GM12873 (cell line): Measurements from ENCODE around the gene SLC13A3.

Experiments used
- TF ChIP-seq, protein P1 (sequence below): IDR thresholded peaks from 2 replicates; pipeline ENCODE4 v1.5.1; 2012; ENCODE audit warnings: low read depth, mild to moderate bottlenecking, moderate library complexity, low read length, control low read depth; ENCODE audit not compliant: insufficient read depth; ENCODE audit errors: missing control alignments

SLC13A3 gene

DNA sequence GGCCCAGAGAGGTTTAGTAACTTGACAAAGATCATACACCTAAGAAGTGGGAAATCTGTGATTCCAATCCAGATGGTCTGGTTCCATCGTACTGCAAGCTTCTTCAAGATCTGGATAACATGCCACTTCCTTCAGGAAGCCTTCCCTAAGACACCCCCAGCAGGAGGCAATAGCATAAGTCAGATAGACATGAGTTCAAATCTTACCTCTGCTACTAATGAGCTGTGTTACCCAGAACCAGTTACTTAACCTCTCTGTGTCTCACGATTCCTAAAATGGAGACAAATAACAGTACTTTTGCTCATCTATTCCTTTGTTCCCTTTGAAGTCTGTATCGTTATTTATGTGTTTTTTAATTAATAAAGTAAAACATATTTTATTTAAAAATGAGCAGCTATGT, 78.5 kb downstream of the SLC13A3 start:
- TF ChIP-seq, protein P1, sequence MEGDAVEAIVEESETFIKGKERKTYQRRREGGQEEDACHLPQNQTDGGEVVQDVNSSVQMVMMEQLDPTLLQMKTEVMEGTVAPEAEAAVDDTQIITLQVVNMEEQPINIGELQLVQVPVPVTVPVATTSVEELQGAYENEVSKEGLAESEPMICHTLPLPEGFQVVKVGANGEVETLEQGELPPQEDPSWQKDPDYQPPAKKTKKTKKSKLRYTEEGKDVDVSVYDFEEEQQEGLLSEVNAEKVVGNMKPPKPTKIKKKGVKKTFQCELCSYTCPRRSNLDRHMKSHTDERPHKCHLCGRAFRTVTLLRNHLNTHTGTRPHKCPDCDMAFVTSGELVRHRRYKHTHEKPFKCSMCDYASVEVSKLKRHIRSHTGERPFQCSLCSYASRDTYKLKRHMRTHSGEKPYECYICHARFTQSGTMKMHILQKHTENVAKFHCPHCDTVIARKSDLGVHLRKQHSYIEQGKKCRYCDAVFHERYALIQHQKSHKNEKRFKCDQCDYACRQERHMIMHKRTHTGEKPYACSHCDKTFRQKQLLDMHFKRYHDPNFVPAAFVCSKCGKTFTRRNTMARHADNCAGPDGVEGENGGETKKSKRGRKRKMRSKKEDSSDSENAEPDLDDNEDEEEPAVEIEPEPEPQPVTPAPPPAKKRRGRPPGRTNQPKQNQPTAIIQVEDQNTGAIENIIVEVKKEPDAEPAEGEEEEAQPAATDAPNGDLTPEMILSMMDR = no peak

GRCh38 chr20:46572153-46572552, 79.1 kb downstream of the SLC13A3 start:
- TF ChIP-seq, protein P1 = no peak

DNA sequence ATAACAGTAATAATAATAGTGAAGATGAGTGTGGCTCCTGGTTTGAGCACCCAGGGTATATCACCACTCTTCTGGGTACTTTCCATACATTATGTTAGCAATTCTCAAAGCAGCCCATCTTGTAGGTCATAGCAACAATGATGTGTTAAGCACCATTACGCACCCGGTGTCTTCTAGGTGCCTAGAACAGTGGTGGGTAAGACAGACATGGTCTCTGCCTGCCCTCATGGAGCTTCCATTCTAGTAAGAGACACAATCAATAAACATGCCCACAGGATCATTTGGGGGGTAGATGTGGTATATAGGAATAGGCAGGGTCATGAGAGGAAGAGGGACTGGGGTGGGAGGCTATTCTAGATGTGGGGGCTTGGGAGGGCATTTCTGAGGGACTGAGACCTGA, 79.8 kb downstream of the SLC13A3 start:
- TF ChIP-seq, protein P1 = no peak

GRCh38 chr20:46570956-46571355, 80.3 kb downstream of the SLC13A3 start:
- TF ChIP-seq, protein P1 = no peak

- TF ChIP-seq, protein P1 = no peak
Measured at GRCh38 chr20:46569961-46570360, 81.3 kb downstream of the SLC13A3 start.

- TF ChIP-seq, protein P1 = no peak
Measured at GRCh38 chr20:46568570-46569129, 82.6 kb downstream of the SLC13A3 start.

GRCh38 chr20:46566125-46566524, 85.1 kb downstream of the SLC13A3 start:
- TF ChIP-seq, protein P1 = no peak
